ENCODE results near the gene TMEM54.

GRCh38 chr1:32855861-32856617, 45.1 kb downstream of the TMEM54 start:
- TF ChIP-seq CTCF (IDR thresholded peaks at IDR 0.05; ENCODE audit: insufficient read depth, low read length, poor library complexity, severe bottlenecking), result no peak
- TF ChIP-seq EZH2phosphoT487 (conservative IDR thresholded peaks at IDR 0.05; ENCODE audit: low read length), result no peak
